IPS-20b (cell line): Measurements from ENCODE around the gene EYS.

Experiments
- H3K27ac ChIP-seq: one replicate; pipeline ENCODE4 v1.5.1; 2013; ENCODE audit warnings: low read length
- H3K27me3 ChIP-seq: 2 replicates; pipeline ENCODE4 v1.6.1; 2013; ENCODE audit warnings: mild to moderate bottlenecking, low read length, inconsistent platforms; ENCODE audit not compliant: insufficient read depth
- H3K36me3 ChIP-seq: 2 replicates; pipeline ENCODE4 v1.6.1; 2013; ENCODE audit warnings: low read depth, mild to moderate bottlenecking, inconsistent platforms, low read length, moderate library complexity; ENCODE audit not compliant: insufficient read depth
- H3K4me1 ChIP-seq: 2 replicates; pipeline ENCODE4 v1.6.1; 2013; ENCODE audit warnings: mild to moderate bottlenecking, control low read depth, inconsistent platforms, low read length, moderate library complexity; ENCODE audit not compliant: insufficient read depth
- H3K4me3 ChIP-seq: 2 replicates; pipeline ENCODE4 v1.5.1; 2013; ENCODE audit warnings: mild to moderate bottlenecking, low read length, inconsistent platforms
- H3K9ac ChIP-seq: 2 replicates; pipeline ENCODE4 v1.6.1; 2013; ENCODE audit warnings: low read depth, mild to moderate bottlenecking, inconsistent platforms, low read length, moderate library complexity
- H3K9me3 ChIP-seq: 2 replicates; pipeline ENCODE4 v1.6.1; 2013; ENCODE audit warnings: mild to moderate bottlenecking, low read depth, low read length, inconsistent platforms; ENCODE audit not compliant: insufficient read depth

EYS gene

DNA sequence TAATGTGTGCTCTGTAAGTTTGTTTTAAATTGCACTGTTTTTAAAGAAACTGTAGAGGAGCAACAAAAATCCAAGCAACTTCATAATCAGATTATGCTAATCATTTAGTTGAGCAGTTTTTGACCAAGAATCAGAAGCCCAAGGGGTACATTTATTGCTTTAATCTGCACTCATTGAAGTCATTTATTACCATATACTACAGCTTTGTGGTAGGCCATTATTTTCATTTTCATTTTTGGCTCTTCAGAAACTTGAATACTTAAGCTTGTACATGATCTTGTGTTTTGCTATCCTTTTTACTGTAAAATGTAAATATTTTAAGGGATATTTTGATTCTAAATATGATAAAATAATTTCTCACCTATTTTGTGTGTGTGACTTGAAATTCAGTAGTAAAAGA lies 1992.9 kb downstream of the EYS start:
- Histone ChIP-seq H3K36me3 (peaks cover 55% of the 10 kb centered on the region), H3K9me3 (no peaks in the 10 kb centered on the region), H3K9ac (no peak overlapping the region), H3K4me3 (no peak overlapping the region), H3K27ac (no peak overlapping the region), H3K27me3 (no peaks in the 10 kb centered on the region), H3K4me1 (no peaks in the 10 kb centered on the region)

DNA sequence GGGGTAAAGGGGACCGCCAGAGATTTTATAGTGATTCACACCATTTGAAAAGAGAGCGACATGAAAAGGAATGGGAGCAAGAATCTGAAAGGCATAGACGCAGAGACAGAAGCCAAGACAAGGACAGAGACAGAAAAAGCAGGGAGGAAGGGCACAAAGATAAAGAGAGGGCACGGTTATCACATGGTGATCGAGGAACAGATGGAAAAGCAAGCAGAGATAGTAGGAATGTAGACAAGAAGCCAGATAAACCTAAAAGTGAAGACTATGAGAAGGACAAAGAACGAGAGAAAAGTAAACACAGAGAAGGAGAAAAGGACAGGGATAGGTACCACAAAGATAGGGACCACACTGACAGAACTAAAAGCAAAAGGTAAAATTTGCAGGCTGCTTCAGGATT lies 1993.7 kb downstream of the EYS start:
- no peaks in the 10 kb centered on the region for H3K27me3 ChIP-seq
- no peak overlapping the region for H3K27ac ChIP-seq
- no peaks in the 10 kb centered on the region for H3K4me1 ChIP-seq
- H3K4me3 ChIP-seq: no peak overlapping the region
- H3K9me3 ChIP-seq: no peaks in the 10 kb centered on the region
- no peak overlapping the region for H3K9ac ChIP-seq
- peaks cover 61% of the 10 kb centered on the region for H3K36me3 ChIP-seq

DNA sequence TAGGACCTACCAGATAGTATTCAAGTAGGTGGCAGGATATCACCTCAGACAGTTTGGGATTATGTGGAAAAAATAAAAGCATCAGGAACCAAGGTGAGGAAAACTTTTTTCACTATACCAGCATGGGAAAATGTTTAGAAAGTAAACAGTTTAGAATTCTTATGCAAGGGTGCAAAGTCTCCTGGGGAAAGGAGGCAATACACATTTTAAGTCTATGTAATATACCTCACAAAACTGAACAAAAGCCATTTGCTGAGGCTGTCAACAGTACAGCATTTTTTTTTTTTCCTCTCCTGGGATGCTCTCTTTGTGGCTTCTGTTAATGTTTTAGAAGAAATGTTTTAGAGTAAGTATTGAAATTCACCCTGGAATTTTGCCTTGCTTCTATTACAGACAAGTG lies 1997.9 kb downstream of the EYS start:
- Histone ChIP-seq H3K4me1 (no peaks in the 10 kb centered on the region), H3K36me3 (peaks cover 98% of the 10 kb centered on the region), H3K4me3 (no peak overlapping the region), H3K27me3 (no peaks in the 10 kb centered on the region), H3K9me3 (no peaks in the 10 kb centered on the region), H3K9ac (no peak overlapping the region), H3K27ac (no peak overlapping the region)

DNA sequence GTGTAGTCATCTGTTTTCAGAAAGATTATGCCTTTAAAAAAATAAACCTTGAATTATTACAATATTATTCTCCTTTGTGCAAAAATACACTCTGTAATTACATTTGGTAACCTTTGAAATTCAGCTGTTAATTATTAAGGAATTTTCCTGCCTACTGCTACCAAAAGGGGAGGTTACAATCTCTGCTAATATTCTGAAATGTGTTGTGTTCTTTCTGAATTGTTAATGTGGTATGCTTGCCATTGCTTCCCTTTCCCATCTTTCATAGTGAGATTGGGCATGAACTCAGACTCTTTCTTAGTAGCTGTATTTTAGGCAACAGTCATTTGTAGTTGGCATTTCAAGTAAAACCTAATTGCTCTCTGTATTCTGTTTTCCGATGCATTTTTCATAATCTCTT lies 1998.4 kb downstream of the EYS start:
- H3K4me1 ChIP-seq: no peaks in the 10 kb centered on the region
- peaks cover 98% of the 10 kb centered on the region for H3K36me3 ChIP-seq
- no peaks in the 10 kb centered on the region for H3K27me3 ChIP-seq
- no peak overlapping the region for H3K27ac ChIP-seq
- H3K4me3 ChIP-seq: no peak overlapping the region
- H3K9me3 ChIP-seq: no peaks in the 10 kb centered on the region
- no peak overlapping the region for H3K9ac ChIP-seq

DNA sequence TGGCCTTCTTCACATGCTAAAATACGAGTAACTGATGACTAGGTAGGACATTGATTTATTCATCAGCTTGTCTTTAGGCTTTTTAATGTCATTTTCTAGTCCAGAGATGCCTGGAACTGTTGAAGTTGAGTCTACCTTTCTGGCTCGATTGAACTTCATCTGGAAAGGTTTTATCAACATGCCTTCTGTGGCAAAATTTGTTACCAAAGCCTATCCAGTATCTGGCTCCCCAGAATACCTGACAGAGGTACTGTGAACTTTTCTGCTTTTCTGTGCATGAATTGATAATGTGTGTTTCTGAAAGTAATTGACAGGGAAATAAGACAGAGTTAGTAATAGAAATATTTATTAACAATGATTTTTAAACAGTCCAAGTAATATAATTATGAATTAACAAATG lies 2000.4 kb downstream of the EYS start:
- no peak overlapping the region for H3K27ac ChIP-seq
- H3K36me3 ChIP-seq: peaks cover 97% of the 10 kb centered on the region
- no peak overlapping the region for H3K4me3 ChIP-seq
- H3K4me1 ChIP-seq: no peaks in the 10 kb centered on the region
- H3K27me3 ChIP-seq: no peaks in the 10 kb centered on the region
- no peak overlapping the region for H3K9ac ChIP-seq
- no peaks in the 10 kb centered on the region for H3K9me3 ChIP-seq

DNA sequence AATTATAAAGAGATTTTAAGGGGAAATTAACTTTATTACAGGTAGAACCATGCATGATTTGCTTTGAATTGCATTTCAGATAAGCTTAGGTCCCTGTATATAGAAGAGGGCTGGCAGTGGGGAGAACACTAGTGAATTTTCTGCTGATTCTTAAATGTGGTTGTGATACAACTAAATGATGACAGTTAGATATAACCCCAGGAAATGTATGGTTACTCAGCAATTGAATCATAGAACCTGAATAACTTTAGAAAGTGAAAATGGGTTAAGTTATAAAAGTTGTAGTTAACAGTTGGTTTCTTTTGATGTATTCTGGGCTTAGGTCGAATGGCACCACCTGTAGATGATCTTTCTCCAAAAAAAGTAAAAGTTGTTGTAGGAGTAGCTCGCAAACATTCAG lies 2001.3 kb downstream of the EYS start:
- H3K36me3 ChIP-seq: peaks cover 97% of the 10 kb centered on the region
- no peak overlapping the region for H3K4me3 ChIP-seq
- H3K27me3 ChIP-seq: no peaks in the 10 kb centered on the region
- H3K27ac ChIP-seq: no peak overlapping the region
- H3K4me1 ChIP-seq: no peaks in the 10 kb centered on the region
- H3K9me3 ChIP-seq: no peaks in the 10 kb centered on the region
- no peak overlapping the region for H3K9ac ChIP-seq

DNA sequence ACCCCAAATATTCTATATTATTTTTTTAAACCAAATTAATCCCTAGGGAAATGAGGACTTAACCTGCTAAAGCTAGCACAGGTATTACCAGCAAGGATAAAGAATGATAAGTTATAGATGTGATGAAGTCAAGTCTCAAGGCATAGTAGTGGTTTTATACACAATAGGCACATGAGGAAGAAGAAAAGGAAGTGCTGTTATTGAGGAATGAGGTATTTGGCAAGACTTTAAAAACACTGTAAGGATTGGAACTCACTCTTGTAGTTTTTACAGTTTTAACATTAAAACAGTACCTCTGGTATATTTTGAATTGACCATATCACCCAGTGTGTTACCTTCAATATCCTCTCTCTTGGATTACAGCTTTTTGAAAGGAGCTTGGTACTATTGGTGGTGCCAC lies 2016.8 kb downstream of the EYS start:
- Histone ChIP-seq H3K27me3 (no peaks in the 10 kb centered on the region), H3K4me3 (no peak overlapping the region), H3K36me3 (peaks cover 32% of the 10 kb centered on the region), H3K4me1 (no peaks in the 10 kb centered on the region), H3K27ac (no peak overlapping the region), H3K9me3 (no peaks in the 10 kb centered on the region), H3K9ac (no peak overlapping the region)

DNA sequence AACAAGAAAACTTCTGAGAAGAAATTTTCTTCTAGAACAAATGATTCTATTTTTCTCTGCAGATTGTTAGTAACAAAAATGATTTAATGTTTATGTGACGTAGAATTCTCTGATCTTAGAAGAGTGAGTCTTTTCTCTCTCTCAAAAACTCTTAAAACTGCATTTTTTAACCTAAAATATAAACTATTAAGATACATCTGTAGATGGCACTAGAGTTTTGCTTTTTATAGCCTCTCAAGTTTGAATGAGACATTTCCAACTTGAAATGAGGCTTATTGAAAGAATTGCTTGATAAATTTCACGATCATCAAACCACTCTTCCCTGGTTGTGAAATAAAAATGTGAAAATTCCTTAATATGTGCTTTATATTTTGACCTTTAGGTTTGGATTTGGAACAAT lies 2017.6 kb downstream of the EYS start:
- H3K9me3 ChIP-seq: no peaks in the 10 kb centered on the region
- H3K27ac ChIP-seq: no peak overlapping the region
- no peaks in the 10 kb centered on the region for H3K27me3 ChIP-seq
- H3K4me1 ChIP-seq: no peaks in the 10 kb centered on the region
- peaks cover 34% of the 10 kb centered on the region for H3K36me3 ChIP-seq
- H3K4me3 ChIP-seq: no peak overlapping the region
- H3K9ac ChIP-seq: no peak overlapping the region

DNA sequence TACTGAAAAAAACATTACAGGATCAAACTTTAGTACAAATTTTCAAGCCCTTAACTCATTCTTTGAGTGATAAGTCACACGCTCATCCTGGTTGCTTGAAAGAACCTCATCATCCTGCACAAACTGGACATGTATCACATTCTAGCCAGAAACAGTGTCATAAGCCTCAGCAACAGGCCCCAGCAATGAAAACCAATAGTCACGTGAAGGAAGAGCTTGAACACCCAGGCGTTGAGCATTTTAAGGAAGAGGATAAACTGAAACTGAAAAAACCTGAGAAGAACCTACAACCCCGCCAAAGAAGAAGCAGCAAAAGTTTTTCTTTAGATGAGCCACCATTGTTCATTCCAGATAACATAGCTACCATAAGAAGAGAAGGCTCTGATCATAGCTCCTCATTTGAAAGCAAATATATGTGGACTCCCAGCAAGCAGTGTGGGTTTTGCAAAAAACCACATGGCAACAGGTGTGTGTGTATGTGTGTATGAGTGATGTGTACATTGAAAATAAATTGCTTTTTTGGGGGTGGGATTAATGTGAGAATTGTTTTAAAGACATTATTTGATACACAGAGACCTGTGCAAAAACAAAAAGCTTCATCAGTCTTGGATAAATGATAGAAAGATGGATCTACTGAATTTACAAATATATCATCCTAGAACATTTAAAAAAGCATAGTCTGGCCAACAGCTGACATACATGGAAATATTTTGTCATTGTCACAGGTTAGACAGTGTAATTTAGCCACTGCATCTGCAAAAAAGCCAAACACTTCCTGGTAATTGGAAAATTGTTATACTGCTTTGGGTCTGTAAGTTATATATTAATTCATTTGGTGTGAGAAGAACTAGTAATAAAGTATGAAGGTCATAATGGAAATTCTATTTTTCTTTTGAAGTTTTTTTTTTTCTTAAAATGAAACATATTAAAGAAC lies 2021.3 kb downstream of the EYS start:
- H3K36me3 ChIP-seq: peaks cover 42% of the 10 kb centered on the region
- no peaks in the 10 kb centered on the region for H3K4me1 ChIP-seq
- H3K27ac ChIP-seq: no peak overlapping the region
- no peak overlapping the region for H3K4me3 ChIP-seq
- no peaks in the 10 kb centered on the region for H3K9me3 ChIP-seq
- H3K27me3 ChIP-seq: no peaks in the 10 kb centered on the region
- H3K9ac ChIP-seq: no peak overlapping the region

DNA sequence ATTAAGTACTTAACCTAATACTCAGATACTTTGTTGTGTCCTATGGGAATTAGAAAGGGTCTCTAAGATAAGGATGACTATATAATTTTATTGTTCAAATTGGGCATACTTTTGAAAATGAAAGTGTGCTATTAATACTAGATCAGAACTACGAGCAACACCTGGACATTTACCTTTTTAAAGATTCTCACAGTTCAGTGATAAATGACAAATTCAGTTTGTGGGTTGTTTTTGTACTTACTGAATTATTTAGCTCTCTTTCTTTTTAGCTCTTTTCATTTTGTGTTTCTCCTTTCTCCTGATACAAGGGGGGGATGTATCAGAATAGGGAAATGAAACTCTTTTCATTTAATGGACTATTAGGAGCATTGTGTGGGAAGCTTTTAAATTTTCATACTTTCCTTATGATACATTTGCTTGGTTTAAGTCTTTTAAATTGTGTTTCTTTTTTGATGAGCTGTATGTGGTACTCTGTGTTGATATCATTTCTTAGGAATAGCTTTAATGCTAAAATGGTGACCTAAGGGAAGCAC lies 2023.9 kb downstream of the EYS start:
- H3K9ac ChIP-seq: no peak overlapping the region
- H3K27ac ChIP-seq: no peak overlapping the region
- H3K27me3 ChIP-seq: no peaks in the 10 kb centered on the region
- no peaks in the 10 kb centered on the region for H3K4me1 ChIP-seq
- H3K4me3 ChIP-seq: no peak overlapping the region
- H3K9me3 ChIP-seq: no peaks in the 10 kb centered on the region
- peaks cover 53% of the 10 kb centered on the region for H3K36me3 ChIP-seq

DNA sequence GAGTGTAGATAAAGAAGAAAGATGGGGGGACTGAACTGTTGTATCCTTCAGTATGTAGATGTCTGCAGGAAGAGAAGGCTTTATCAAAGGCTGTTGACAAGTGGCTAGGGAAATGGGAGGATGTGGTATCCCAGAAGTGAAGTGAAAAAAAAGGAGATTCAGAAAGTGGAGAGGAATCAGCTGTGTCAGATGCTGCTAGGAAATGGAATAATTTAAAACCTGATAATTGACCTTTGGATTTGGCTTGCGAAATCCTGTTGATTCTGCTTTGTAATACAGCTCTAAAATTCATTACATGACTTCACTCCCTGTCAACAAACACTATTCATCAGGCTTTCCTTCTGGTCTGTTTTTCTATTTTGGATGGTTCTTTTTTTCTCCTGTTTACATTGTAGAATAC lies 2029.7 kb downstream of the EYS start:
- no peak overlapping the region for H3K27ac ChIP-seq

DNA sequence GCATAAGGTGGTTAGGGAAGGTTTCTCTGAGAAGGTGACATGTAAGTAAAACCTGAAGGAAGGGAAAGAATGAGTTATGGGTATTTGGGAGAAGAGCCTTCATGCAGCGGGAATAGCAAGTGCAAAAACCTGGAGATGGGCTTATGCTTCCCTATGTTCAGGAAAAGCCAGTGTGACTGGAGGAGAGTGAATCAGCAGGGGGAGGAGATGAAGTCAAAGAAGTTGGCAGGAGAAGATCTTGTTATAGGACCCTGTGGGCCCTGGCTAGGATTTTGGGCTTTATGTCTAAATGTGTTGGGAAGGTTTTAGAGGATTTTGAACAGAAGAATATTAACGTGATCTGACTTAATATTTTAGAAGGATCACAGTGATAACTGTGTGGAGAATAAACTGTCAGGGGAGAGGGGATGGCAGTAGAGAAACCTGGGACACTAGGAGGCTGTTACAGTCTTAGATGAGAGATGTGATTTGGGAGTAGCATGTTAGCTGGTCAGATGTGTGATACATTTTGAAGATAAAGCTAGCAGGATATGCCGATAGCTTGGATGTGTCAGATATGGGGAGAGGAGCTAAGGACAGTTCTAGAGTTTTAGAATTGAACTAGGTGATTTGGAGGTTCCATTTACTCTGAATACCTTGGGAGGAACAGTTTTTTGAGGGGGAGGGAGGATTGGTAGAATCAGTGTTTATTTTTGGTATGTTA lies 2030.5 kb downstream of the EYS start:
- no peak overlapping the region for H3K9ac ChIP-seq
- peaks cover 11% of the 10 kb centered on the region for H3K36me3 ChIP-seq
- no peaks in the 10 kb centered on the region for H3K27me3 ChIP-seq
- no peaks in the 10 kb centered on the region for H3K9me3 ChIP-seq
- H3K27ac ChIP-seq: no peak overlapping the region
- no peak overlapping the region for H3K4me3 ChIP-seq
- peaks cover 26% of the 10 kb centered on the region; the same call in 1 of the 2 replicates for H3K4me1 ChIP-seq

More for the DNA sequence above, 2029.7 kb downstream of the EYS start:
- H3K9ac ChIP-seq: no peak overlapping the region
- H3K27me3 ChIP-seq: no peaks in the 10 kb centered on the region
- H3K9me3 ChIP-seq: no peaks in the 10 kb centered on the region
- peaks cover 19% of the 10 kb centered on the region for H3K36me3 ChIP-seq
- H3K4me1 ChIP-seq: peaks cover 26% of the 10 kb centered on the region; the same call in 1 of the 2 replicates
- no peak overlapping the region for H3K4me3 ChIP-seq
